ENCODE results near the gene TMEM175.

GRCh38 chr4:884896-885295 is 47.4 kb upstream of the TMEM175 start:
- TF ChIP-seq POLR2A (IDR thresholded peaks at IDR 0.05; ENCODE audit: low read depth, low read length) (no peak), SPI1 (IDR thresholded peaks at IDR 0.05; ENCODE audit: low read depth, low read length) (no peak), POLR2AphosphoS5 (IDR thresholded peaks at IDR 0.05; ENCODE audit: low read depth, low read length) (no peak), TAF1 (IDR thresholded peaks at IDR 0.05; ENCODE audit: low read depth, low read length) (no peak), POU2F2 (IDR thresholded peaks at IDR 0.05; ENCODE audit: low read depth, low read length) (no peak), PAX5 (IDR thresholded peaks at IDR 0.05; ENCODE audit: insufficient read depth, low read length, severe bottlenecking) (no peak)
